NCI-H1105 treated with DMSO at 0.1 percent for 48 hours (cell line): ENCODE data around the gene PSMD11.
A peak's percentile ranks its signal among the peaks of the same experiment; 100 is the strongest.
"Not testable (repeated sequence)": the region's sequence is repeated elsewhere in the genome, so short reads cannot be mapped to it uniquely, and the experiment has no call there.

ENCODE experiments used
- DNase-seq: peaks from one replicate; lab custom pipeline; 2025; lab: John Stamatoyannopoulos, UW

The PSMD11 gene

DNA sequence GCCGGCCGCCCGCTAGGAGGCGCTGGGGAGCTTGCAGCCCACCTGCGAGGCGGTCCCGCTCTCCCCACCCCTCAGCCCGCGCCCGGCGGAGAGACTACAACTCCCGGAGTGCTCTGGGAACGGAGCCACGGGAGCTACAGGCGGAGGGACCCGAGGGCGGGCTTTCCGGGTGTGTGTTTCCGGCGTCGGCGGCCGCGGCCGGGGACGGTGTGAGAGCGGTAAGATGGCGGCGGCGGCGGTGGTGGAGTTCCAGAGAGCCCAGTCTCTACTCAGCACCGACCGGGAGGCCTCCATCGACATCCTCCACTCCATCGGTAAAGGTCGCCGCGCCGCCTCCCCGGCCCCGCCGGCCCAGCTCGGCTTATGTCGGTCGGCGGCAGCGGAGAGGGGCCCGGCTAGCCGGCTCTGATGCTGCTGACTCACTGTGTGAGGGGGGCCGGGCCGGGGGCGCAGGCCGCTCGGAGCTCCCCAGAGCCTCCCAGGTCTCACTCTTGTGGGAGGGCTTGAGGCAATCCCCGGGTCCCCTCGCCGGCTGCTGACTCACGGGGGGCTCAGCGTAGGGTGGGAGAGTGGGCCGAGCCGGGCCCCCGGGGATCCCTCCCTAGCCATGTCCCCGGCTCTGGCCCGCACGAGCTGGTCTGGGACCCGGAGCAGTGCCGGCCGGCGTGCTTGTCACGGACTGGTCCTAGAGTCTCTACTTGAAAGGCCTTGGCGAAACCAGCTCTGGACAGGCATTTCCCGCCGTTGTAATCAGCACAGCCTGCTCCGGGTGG is at the start of gene PSMD11:
PSMD11 (plus strand) TSS at position 210 of the 773 bp plus-strand sequence; CDS start at position 224, 14 bp downstream.
- DNase-seq, result peak; percentile 93

DNA sequence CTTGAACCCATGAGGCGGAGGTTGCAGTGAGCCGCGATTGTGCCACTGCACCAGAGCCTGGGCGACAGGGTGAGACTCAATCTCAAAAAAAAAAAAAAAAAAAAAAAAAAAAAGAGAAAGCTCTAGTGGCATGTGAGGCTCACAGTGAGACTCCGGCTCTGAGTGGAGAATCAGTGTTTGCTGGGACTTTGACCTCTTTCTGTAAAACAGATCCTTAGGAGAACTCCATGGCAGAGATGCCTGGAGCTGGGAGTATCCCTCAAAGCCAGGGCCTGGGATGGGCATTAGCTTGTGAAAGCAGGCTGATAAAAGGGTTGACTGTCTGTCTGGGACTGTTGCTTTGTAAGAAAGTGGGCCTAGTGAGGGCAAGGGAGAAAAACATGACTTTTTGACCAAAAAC is 48.0 kb upstream of the PSMD11 start:
- no peak for DNase-seq

DNA sequence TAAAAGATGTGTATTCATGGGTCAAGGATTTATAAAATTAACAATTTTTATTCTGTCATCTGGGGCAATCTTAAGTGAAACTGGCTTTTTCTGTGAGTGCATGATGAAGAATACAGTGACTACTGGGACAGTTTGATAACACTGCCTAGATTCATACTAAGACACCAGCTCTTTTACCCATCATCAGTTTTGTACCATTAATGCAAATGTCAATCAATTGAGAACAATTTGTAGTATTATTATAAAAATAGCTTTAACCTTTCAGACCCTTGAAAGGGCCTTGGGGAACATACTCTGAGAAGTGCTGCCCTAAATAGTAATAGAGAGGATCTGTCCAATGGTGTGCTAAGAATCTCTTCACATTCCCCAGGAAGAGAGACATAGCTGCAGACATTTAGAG is 45.4 kb upstream of the PSMD11 start:
- DNase-seq, result no peak

DNA sequence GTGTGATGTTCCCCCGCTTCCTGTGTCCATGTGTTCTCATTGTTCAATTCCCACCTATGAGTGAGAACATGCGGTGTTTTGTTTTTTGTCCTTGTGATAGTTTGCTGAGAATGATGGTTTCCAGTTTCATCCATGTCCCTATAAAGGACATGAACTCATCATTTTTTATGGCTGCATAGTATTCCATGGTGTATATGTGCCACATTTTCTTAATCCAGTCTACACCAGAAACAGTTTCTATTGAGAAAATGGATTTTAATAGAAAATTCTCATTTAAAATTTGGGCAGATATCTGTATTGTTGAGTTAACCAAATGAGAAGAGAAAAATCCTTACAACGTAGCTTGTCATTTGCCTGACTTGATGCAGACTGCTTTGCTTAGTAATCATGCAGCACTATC is 34.2 kb upstream of the PSMD11 start:
- DNase-seq, result not testable (repeated sequence)

DNA sequence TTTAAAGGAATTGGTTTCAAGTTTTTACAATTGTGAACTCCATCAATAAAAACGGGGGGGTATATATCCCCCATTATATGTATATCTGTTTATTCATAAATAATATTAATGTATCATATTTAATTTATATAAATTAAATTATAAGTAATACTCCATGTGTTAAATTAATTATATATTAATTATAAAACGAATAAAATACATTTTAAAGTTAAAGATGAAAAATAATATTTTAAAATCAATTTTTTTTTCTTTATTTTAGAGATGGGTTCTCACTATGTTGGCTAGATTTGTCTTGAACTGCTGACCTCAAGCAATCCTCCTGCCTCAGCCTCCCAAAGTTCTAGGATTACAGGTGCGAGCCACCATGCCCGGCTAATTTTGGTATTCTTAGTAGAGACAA is 17.4 kb upstream of the PSMD11 start:
- no peak for DNase-seq

DNA sequence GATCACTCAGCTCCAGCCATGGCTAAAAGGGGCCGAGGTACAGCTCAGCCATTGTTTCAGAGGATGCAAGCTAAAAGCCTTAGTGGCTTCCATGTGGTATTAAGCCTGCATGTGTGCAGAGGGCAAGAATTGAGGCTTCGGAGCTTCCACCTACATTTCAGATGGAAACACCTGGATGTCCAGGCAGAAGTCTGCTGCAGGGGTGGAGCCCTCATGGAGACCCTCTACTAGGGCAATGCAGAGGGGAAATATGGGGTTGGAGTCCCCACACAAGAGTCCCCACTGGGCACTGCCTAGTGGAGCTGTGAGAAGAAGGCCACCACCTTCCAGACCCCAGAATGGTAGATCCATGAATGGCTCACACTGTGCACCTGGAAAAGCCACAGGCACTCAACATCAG is 14.7 kb upstream of the PSMD11 start:
- no peak for DNase-seq

DNA sequence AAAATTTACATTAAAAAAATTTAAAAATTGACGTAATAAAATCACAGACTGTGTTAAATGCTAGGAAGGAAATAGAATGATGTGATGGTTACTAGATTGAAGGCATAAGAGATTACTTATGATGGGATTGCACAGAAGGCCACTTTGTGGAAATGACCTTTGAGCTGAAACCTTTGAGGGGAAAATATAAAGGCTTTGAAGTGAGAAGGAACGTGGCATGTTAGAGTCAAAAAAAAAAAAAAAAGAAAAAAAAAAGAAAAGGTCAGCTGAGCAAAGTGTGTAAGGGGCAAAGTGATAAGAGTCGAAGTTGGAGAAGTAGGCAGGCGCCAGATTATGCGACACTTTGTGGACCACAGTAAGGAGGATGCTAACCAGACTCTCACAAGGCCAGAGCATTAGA is 3.6 kb upstream of the PSMD11 start:
- DNase-seq, result no peak

DNA sequence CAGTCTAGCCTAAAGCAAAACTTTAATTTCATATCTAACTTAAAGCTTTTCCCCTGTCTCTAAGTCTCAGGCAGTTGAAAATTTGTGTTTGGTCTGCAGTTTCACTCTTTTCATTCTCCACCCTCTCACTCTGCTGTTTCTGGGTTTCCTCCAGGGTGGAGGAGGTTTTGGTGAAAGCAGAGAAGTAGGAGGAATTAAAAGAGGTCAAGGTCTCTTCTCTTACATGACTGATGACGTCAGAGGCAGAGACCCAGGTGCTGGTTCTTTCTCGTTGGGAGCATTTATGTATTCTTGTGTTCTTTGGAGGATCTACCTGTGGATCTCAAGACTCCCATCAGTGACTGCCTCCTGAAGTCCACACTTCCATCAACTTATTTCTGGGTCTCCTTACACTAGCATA is 2.4 kb upstream of the PSMD11 start:
- no peak for DNase-seq

DNA sequence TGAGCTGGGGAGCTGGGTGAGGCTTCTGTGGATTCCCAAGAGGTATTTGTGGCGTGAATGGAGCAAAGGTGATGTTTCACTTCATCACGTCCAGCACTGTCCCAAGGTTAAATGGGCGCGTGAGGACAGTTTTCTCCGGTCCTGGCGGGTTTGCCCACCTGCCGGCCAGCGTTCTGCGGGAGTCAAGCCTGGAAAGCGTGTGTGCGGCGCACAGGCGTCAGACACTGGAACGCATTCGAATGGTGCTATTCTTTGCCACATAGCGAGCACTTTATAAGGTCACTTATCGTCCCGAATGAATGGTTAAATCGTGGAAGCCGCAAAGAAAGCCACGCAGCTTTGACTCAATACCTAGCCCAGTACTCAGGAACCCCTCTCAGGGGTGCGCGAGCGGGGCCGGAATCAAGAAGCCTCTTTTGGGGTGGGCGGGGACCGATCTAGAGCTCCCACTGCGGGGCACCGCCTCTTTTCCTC is 446 bp upstream of the PSMD11 start:
- DNase-seq, result no peak

DNA sequence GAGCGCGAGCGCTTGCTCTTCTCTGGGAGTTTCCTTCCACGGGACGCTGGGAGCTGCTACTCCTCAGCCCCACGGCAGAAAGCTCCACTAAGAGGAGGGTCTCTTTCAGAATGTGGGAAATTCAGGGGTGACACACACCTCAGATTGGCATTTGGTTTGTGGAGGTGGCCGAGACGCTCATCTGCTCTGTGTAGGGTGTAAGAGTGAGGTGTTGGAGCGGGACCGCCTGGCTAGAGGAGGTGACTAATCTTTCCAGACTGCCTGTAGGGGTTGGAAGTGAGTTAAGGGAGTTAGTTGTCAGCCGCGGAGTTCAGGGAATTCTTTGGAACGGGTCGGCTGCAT is 735 bp downstream of the PSMD11 start:
- DNase-seq, result no peak

DNA sequence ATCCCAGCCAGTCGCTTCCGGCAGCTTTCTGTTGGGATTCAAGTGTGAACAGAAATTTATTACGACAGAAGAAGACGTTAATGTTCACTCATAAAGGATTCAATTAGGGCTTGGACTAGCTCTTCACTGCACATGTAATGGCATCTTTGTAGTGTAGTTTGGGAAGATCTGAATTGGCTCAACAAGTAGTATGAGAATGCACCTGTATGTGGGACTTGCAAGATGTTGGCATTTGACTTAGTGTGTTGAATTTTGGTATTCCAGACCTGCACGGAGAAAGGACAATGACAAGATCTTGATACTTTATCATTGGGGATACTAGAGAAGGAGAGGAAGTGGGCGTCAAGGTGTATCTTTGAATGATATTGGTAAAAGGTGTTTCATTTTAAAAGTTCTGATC is 1.2 kb downstream of the PSMD11 start:
- no peak for DNase-seq

DNA sequence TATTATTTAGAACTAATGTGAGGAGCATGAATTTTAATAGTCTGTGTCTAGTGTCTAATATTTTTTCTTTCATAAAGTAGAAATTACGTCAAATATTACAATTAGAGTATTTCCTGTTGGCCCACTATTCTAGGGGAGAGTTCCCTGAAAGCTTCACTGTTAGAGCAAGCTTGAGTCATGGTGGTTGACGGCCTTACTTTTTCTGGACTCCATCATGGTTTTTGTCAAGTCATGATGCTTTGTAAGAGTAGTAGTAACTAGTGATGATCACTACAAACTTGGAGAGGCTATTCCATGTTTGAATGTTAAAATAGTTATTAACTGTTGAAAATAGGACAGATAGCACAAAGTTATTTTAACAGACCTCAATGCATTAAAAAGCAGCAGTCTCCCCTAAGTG is 1.7 kb downstream of the PSMD11 start:
- no peak for DNase-seq

DNA sequence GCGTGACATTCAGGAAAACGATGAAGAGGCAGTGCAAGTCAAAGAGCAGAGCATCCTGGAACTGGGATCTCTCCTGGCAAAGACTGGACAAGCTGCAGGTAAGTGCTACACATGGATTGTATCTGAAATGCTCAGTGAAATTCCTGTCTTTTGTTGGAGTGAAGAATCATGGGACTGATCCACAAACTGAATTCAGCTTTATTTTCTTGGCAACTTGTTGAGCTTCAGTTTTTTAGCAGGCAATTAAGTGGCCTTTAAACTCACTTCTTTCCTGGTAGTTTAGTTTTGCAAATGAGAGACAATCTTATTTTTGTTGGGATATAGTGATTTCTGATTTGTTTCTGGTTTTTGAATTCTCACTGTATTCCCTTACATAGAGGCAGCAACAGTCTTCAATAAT is 2.6 kb downstream of the PSMD11 start:
- no peak for DNase-seq

DNA sequence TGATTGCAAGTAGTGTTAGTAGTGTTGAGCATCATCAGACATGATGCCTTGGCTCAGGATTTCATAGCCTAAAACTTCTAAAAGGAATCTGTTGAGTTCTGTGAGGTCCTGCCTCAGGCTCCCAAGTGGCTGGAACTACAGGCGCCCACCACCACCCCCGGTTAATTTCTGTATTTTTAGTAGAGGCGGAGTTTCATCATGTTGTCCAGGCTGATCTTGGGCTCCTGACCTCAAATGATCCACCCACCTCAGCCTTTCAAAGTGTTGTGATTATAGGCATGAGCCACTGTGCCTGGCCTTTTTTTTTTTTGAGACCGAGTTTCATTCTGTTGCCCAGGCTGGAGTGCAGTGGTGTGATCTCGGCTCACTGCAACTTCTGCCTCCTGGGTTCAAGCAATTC is 5.7 kb downstream of the PSMD11 start:
- no peak for DNase-seq

DNA sequence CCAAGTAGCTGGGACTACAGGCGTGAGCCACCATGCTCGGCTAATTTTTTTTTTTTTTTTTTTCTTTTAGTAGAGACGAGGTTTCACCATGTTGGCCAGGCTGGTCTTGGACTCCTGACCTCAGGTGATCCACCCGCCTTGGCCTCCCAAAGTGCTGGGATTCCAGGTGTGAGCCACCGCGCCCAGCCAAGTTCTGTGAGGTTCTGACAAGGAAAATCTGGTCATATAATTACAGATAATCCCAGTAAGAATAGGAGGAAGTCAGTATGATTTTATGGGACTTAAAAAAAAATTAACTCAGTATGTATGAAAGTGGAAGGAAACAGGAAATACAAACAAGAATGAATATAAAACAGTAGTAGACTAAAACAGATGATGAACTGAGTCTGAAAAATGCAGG is 6.1 kb downstream of the PSMD11 start:
- not testable (repeated sequence) for DNase-seq

DNA sequence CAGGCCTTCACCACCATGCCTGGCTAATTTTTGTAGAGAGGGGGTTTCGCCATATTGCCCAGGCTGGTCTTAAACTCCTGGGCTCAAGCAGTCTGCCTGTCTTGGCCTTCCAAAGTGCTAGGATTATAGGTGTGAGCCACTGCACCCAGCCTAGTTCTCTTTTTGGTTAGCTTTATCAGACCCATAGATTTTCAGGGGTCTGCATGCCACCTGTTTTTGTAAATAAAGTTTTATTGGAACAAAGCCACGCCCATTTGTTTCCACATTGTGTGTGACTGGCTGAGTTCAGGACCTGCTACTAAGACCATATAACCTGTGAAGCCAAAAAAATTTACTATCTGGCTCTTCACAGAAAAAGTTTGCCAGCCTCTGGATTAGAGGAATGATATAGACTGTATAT is 7.6 kb downstream of the PSMD11 start:
- DNase-seq, result no peak

DNA sequence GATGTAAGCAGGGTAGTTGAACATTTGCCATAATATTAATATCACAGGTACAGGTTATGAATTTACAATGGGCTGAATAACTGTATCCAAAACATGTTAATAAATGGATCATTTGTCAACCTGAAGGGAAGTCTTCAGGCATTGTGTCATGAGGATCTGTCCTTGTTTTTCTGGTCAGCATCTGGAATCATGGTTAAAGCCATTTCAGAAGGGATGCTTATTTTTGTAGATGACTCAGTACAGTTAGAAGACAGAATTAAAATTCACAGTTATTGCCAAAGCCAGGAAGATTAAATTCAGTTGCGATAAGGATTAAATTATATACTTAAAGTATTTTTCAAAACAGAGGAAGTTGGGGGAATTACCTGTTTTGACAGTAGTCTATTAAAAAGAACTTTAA is 8.0 kb downstream of the PSMD11 start:
- no peak for DNase-seq

DNA sequence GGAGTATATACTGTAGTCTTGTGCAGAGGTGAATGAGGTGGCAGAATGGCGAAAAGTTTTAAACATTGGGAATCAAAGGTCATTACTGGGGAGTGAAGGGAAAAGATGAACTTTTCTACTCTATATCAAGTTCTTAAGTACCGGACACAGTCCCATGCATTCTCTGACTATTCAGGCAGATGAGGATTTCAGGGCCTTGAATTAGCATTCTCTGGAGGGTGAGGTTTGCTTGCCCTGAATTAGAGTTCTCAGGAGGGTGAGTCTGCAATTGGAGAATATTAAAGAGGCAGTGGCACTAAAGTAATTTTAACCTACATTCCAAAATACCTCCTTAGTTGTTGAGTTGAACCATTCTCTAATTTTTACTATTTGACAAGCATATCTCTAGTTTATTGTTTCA is 9.1 kb downstream of the PSMD11 start:
- DNase-seq, result no peak

DNA sequence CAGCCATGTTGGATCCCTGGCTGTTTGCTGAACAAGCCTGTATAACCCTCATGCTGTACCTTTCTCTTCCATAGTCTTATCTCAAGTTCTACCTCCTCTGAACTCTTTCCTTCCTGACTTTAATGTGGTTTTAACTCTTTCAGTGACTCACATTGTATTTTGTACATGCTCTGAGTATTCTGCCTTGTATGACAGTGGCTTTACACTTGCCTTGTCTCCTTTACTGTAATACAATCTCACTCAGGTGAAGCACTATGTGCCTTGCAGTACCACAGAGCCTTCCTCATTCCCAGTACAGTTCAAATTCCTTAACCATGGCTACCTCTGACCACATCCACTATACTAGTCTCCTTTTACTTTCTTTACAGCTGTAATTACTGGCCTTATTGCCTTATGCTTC is 14.1 kb downstream of the PSMD11 start:
- no peak for DNase-seq

DNA sequence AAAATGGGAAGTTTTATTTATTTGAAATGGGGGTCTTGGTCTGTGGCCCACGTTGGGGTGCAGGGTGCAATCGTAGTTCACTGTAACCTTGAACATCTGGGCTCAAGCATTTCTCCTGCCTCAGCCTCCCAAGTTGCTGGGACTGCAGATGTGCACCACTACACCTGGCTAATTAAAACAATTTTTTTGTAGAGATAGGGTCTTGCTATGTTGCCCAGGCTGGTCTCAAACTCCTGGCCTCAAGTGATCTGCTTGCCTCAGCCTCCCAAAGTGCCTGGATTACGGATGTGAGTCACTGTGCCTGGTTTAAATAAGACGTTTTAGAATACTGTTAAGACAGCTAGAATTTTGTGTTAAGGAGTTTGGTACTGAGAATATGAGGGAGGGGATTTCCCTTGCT is 15.7 kb downstream of the PSMD11 start:
- no peak for DNase-seq

DNA sequence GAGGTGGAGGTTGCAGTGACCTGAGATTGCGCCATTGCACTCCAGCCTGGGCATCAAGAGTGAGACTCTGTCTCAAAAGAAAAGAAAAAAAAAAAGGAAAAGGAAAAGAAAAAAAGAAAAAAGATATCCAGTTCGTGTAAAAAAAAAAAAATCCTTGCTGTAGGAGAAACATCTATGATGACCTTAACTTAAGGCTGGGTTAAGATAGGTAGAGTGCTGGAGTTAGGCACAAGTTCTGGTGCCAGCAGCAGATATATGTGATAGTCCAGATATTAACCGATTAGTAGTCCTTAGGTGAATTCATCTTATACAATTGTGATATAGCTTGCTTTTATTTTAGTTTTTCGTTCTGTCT is 17.2 kb downstream of the PSMD11 start:
- no peak for DNase-seq

DNA sequence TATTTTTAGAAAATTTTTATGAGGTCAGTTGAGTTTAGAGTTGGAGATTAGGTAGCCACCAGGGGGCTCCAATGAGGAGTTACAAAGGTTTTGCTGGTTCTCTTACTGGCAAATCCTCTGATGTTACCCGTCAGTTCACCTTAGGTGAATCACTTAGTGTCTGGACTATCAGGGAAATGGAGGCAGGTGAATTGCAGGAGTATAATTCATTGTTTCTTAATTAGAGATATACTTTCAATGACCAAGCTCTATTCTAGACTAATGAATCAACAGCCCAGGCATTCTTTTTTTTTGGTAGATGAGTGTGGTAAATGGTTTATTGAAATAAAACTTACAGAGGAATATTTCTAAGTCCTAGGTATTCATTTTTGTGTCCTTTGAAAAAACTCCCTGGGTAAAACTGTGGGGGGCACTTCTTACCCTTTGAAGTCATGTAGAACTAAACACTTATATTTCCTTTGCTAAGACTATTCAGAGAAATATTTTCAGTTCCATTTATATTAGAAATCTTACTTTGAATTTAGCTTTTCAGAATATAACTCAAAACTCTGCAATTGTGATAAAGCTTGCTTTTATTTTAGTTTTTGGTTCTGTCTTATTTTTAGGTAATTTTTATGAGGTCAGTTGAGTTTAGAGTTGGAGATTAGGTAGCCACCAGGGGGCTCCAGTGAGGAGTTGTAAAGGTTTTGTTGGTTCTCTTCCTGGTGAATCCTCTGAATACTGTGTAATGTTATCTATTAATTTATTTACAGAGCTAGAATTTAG is 17.7 kb downstream of the PSMD11 start:
- peak; percentile 53 for DNase-seq

DNA sequence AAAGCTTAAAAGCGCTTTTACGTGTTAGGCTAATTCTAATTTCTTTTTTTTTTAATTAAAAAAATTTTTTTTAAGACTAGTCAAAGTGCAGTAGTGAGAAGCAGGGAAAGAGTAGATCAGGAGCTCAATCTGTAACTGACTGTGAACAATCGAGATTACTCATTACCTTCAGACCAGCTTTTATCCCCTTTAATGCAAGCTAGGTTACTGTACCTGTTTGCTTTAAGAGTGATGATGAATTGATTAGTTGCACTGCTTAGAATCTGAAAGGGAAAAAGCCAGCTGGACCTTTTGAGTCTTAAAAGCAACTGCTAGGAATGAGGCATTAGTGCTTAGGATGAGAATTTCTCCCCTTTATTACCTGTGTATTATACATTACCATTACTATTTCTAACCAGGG is 19.0 kb downstream of the PSMD11 start:
- DNase-seq, result no peak

DNA sequence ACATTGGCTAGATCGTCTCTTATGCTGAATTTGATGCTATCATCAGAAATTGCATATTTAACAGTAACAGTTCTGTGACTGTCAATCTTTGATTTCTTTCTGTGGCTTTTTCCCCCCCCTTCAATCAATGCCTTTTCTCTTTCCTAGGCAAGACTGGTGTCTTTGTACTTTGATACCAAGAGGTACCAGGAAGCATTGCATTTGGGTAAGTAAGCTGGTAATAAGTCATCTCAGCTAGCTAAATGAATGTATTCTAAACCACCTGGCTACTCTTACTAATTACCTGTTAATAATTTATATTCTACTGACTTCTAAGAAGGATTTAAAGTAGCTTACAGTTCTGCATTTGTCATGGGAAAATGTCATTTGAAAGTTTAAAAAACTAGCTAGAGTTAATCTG is 20.1 kb downstream of the PSMD11 start:
- no peak for DNase-seq
